Activated CD4-positive, CD25-positive, alpha-beta regulatory T cell treated with anti-CD3 and anti-CD28 coated beads, Interleukin-2, amount 50 U/mL, for 16 hours (primary cell): ENCODE results near the gene PCNP.
"Not testable (repeated sequence)": the region's sequence is repeated elsewhere in the genome, so short reads cannot be mapped to it uniquely, and the experiment has no call there.

Experiments
- DNase-seq: peaks from one replicate; pipeline ENCODE4 v3.0.0-alpha.2; 2020; ENCODE audit warnings: low read depth, low spot score

PCNP gene

GRCh38 chr3:101573449-101574387, at the start of gene PCNP:
Gene PCNP, plus strand, starts transcription at chr3:101574180. Its CDS starts 36 bp downstream, at chr3:101574216.
- peak; percentile 99 for DNase-seq

GRCh38 chr3:101527441-101527840, 46.5 kb upstream of the PCNP start:
- no peak for DNase-seq

GRCh38 chr3:101527906-101528305, 46.1 kb upstream of the PCNP start:
- DNase-seq = no peak

- no peak for DNase-seq
Observed at GRCh38 chr3:101529816-101530685, 43.9 kb upstream of the PCNP start.

GRCh38 chr3:101530686-101531047, 43.3 kb upstream of the PCNP start:
- DNase-seq = no peak

GRCh38 chr3:101531473-101532086, 42.4 kb upstream of the PCNP start:
- DNase-seq = no peak

- no peak for DNase-seq
Observed at GRCh38 chr3:101532783-101533602, 41.0 kb upstream of the PCNP start.

- DNase-seq = no peak
Observed at GRCh38 chr3:101533603-101533968, 40.4 kb upstream of the PCNP start.

GRCh38 chr3:101535221-101535620, 38.8 kb upstream of the PCNP start:
- DNase-seq = no peak

GRCh38 chr3:101536266-101536665, 37.7 kb upstream of the PCNP start:
- DNase-seq = no peak

GRCh38 chr3:101536955-101537354, 37.0 kb upstream of the PCNP start:
- DNase-seq = not testable (repeated sequence)

- no peak for DNase-seq
Observed at GRCh38 chr3:101542957-101543356, 31.0 kb upstream of the PCNP start.

GRCh38 chr3:101544161-101544850, 29.7 kb upstream of the PCNP start:
- DNase-seq = no peak

GRCh38 chr3:101548527-101549105, 25.4 kb upstream of the PCNP start:
- DNase-seq = no peak

GRCh38 chr3:101549473-101549872, 24.5 kb upstream of the PCNP start:
- DNase-seq = no peak

- DNase-seq = not testable (repeated sequence)
Observed at GRCh38 chr3:101551359-101552081, 22.5 kb upstream of the PCNP start.

- not testable (repeated sequence) for DNase-seq
Observed at GRCh38 chr3:101553381-101553780, 20.6 kb upstream of the PCNP start.

- no peak for DNase-seq
Observed at GRCh38 chr3:101556064-101556463, 17.9 kb upstream of the PCNP start.

GRCh38 chr3:101561630-101562328, 12.2 kb upstream of the PCNP start, which contains the start of gene TRMT10C:
Gene TRMT10C, plus strand, starts transcription at chr3:101561868. Its CDS starts 2,914 bp downstream, at chr3:101564782.
- peak; percentile 83 for DNase-seq
